K562 (cell line): ENCODE measurements around the gene CCR5AS.
A peak's percentile ranks its signal among the peaks of the same experiment; 100 is the strongest.

Experiments
- ARID2 ChIP-seq: fragments of 450-650 bp; IDR thresholded peaks from 2 replicates; pipeline ENCODE4 v1.6.1; 2017; ENCODE audit warnings: antibody characterized with exemption, mild to moderate bottlenecking
- BHLHE40 ChIP-seq: IDR thresholded peaks from 2 replicates; pipeline ENCODE4 v1.6.1; 2011; ENCODE audit warnings: low read length, improper control_type of control experiment
- CC2D1A ChIP-seq: fragments of 450-650 bp; IDR thresholded peaks from 2 replicates; pipeline ENCODE4 v1.6.1; 2017; ENCODE audit warnings: mild to moderate bottlenecking
- EHMT2 ChIP-seq: fragments of 450-650 bp; IDR thresholded peaks from 2 replicates; pipeline ENCODE4 v1.6.1; 2018; ENCODE audit warnings: antibody characterized with exemption
- FIP1L1 ChIP-seq: fragments of 200-400 bp; formaldehyde crosslinking; IDR thresholded peaks from 2 replicates; pipeline ENCODE4 v1.6.1; 2018; ENCODE audit warnings: mild to moderate bottlenecking, low read depth, low read length; ENCODE audit not compliant: poor library complexity, severe bottlenecking
- MAFG ChIP-seq: fragments of 450-650 bp; conservative IDR thresholded peaks from 2 replicates; pipeline ENCODE4 v1.6.1; 2016; ENCODE audit warnings: missing genetic modification characterization, missing compliant biosample characterization
- MAFK ChIP-seq: IDR thresholded peaks from 2 replicates; pipeline ENCODE4 v1.6.1; 2011; ENCODE audit warnings: low read length, improper control_type of control experiment
- MEF2D ChIP-seq: conservative IDR thresholded peaks from 2 replicates; pipeline ENCODE4 v1.6.1; 2016; ENCODE audit warnings: low read depth, missing genetic modification characterization, missing compliant biosample characterization
- NFATC3 ChIP-seq: fragments of 450-650 bp; IDR thresholded peaks from 2 replicates; pipeline ENCODE4 v1.6.1; 2017; ENCODE audit warnings: mild to moderate bottlenecking
- NONO ChIP-seq, 2 experiments: fragments of 200-400 bp in 1 of 2; fragments of 450-650 bp in 1 of 2; formaldehyde crosslinking in 1 of 2; IDR thresholded peaks; 2 replicates each; pipeline ENCODE4 v1.6.1; 2017; ENCODE audit warnings: low read depth in 2 of 2, mild to moderate bottlenecking in 2 of 2, moderate library complexity in 2 of 2, low read length in 1 of 2
- PURB ChIP-seq: sonication (generic); formaldehyde crosslinking; IDR thresholded peaks from 2 replicates; pipeline ENCODE4 v1.9.0; 2021; ENCODE audit warnings: low read depth, mild to moderate bottlenecking, missing genetic modification reagents
- SMC3 ChIP-seq: conservative IDR thresholded peaks from 2 replicates; pipeline ENCODE4 v1.6.1; 2011; ENCODE audit warnings: low read depth, low read length, improper control_type of control experiment; ENCODE audit not compliant: insufficient read depth
- STAG1 ChIP-seq: sonication (generic); formaldehyde crosslinking; IDR thresholded peaks from 2 replicates; pipeline ENCODE4 v1.5.0; 2020; ENCODE audit warnings: missing genetic modification reagents, borderline replicate concordance
- TAF7 ChIP-seq: fragments of 450-650 bp; IDR thresholded peaks from 2 replicates; pipeline ENCODE4 v1.6.1; 2016; ENCODE audit warnings: missing genetic modification characterization, missing compliant biosample characterization
- TCF7L2 ChIP-seq: fragments of 150-350 bp; IDR thresholded peaks from 2 replicates; pipeline ENCODE4 v1.6.1; 2016; ENCODE audit warnings: low read depth, mild to moderate bottlenecking, low read length, moderate library complexity
- THAP7 ChIP-seq: fragments of 250-450 bp; sonication (Bioruptor Pico); IDR thresholded peaks from 2 replicates; pipeline ENCODE4 v1.5.0; 2021
- U2AF2 ChIP-seq: fragments of 200-400 bp; formaldehyde crosslinking; optimal IDR thresholded peaks from 2 replicates; pipeline ENCODE3; 2017; ENCODE audit warnings: low read depth, mild to moderate bottlenecking, low read length
- ZNF316 ChIP-seq: fragments of 450-650 bp; IDR thresholded peaks from 2 replicates; pipeline ENCODE4 v1.6.1; 2016
- ZNF830 ChIP-seq: fragments of 250-450 bp; sonication (Bioruptor Pico); IDR thresholded peaks from 2 replicates; pipeline ENCODE4 v1.5.0; 2021; ENCODE audit warnings: mild to moderate bottlenecking
- ZSCAN32 ChIP-seq: fragments of 450-650 bp; formaldehyde crosslinking; IDR thresholded peaks from 2 replicates; pipeline ENCODE4 v1.4.0; 2020; ENCODE audit warnings: mild to moderate bottlenecking, moderate library complexity
- TF ChIP-seq, protein P1 (sequence below), 3 experiments: IDR thresholded peaks in 2 of 3; conservative IDR thresholded peaks in 1 of 3; 2 replicates each; pipeline ENCODE4 v1.5.1; 2011 to 2012; ENCODE audit warnings: low read length in 3 of 3, mild to moderate bottlenecking in 3 of 3, control low read depth in 2 of 3, improper control_type of control experiment in 1 of 3, inconsistent platforms in 1 of 3, low read depth in 1 of 3, mixed read lengths in 1 of 3, moderate library complexity in 1 of 3; ENCODE audit not compliant: insufficient read depth in 2 of 3
- TF ChIP-seq, protein P2 (sequence below): fragments of 250-450 bp; sonication (Bioruptor Pico); IDR thresholded peaks from 2 replicates; pipeline ENCODE4 v1.4.0; 2020

The CCR5AS gene

GRCh38 chr3:46378426-46378942 lies 28.4 kb downstream of the CCR5AS start (continued):
- TF ChIP-seq, protein P1, sequence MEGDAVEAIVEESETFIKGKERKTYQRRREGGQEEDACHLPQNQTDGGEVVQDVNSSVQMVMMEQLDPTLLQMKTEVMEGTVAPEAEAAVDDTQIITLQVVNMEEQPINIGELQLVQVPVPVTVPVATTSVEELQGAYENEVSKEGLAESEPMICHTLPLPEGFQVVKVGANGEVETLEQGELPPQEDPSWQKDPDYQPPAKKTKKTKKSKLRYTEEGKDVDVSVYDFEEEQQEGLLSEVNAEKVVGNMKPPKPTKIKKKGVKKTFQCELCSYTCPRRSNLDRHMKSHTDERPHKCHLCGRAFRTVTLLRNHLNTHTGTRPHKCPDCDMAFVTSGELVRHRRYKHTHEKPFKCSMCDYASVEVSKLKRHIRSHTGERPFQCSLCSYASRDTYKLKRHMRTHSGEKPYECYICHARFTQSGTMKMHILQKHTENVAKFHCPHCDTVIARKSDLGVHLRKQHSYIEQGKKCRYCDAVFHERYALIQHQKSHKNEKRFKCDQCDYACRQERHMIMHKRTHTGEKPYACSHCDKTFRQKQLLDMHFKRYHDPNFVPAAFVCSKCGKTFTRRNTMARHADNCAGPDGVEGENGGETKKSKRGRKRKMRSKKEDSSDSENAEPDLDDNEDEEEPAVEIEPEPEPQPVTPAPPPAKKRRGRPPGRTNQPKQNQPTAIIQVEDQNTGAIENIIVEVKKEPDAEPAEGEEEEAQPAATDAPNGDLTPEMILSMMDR (IDR thresholded peaks at IDR 0.05 in 2 of 3, conservative IDR thresholded peaks at IDR 0.05 in 1 of 3; ENCODE audit: insufficient read depth in 2 of 3, low read depth in 1 of 3, low read length in 3 of 3), result peak; percentile 85 to 91 (median 90)
- TF ChIP-seq EHMT2 (0 out of 2 replicates have a peak, but pooled peaks have one; percentile 56), U2AF2 (no peak), MEF2D (tag) (no peak), ZNF830 (CRISPR knock-in tag) (0 out of 2 replicates have a peak, but pooled peaks have one; percentile 41), SMC3 (peak; percentile 85), STAG1 (CRISPR knock-in tag) (peak; percentile 43; the same call in 1 of the 2 replicates), PURB (no peak), TAF7 (tag) (no peak), MAFK (peak; percentile 25; the same call in 1 of the 2 replicates), THAP7 (CRISPR knock-in tag) (no peak), NFATC3 (peak; percentile 39; the same call in 1 of the 2 replicates), BHLHE40 (peak; percentile 39; the same call in 1 of the 2 replicates), CC2D1A (peak; percentile 28; the same call in 1 of the 2 replicates), MAFG (peak; percentile 70), ZNF316 (peak; percentile 57), FIP1L1 (no peak), TCF7L2 (no peak), ARID2 (no peak), NONO (IDR thresholded peaks at IDR 0.05; ENCODE audit: low read depth in 2 of 2, low read length in 1 of 2) (no peak), ZSCAN32 (no peak)
- TF ChIP-seq, protein P2, sequence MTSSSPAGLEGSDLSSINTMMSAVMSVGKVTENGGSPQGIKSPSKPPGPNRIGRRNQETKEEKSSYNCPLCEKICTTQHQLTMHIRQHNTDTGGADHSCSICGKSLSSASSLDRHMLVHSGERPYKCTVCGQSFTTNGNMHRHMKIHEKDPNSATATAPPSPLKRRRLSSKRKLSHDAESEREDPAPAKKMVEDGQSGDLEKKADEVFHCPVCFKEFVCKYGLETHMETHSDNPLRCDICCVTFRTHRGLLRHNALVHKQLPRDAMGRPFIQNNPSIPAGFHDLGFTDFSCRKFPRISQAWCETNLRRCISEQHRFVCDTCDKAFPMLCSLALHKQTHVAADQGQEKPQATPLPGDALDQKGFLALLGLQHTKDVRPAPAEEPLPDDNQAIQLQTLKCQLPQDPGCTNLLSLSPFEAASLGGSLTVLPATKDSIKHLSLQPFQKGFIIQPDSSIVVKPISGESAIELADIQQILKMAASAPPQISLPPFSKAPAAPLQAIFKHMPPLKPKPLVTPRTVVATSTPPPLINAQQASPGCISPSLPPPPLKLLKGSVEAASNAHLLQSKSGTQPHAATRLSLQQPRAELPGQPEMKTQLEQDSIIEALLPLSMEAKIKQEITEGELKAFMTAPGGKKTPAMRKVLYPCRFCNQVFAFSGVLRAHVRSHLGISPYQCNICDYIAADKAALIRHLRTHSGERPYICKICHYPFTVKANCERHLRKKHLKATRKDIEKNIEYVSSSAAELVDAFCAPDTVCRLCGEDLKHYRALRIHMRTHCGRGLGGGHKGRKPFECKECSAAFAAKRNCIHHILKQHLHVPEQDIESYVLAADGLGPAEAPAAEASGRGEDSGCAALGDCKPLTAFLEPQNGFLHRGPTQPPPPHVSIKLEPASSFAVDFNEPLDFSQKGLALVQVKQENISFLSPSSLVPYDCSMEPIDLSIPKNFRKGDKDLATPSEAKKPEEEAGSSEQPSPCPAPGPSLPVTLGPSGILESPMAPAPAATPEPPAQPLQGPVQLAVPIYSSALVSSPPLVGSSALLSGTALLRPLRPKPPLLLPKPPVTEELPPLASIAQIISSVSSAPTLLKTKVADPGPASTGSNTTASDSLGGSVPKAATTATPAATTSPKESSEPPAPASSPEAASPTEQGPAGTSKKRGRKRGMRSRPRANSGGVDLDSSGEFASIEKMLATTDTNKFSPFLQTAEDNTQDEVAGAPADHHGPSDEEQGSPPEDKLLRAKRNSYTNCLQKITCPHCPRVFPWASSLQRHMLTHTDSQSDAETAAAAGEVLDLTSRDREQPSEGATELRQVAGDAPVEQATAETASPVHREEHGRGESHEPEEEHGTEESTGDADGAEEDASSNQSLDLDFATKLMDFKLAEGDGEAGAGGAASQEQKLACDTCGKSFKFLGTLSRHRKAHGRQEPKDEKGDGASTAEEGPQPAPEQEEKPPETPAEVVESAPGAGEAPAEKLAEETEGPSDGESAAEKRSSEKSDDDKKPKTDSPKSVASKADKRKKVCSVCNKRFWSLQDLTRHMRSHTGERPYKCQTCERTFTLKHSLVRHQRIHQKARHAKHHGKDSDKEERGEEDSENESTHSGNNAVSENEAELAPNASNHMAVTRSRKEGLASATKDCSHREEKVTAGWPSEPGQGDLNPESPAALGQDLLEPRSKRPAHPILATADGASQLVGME (CRISPR knock-in tag), result no peak
